Astrocyte (in vitro differentiated cells and primary cell): ENCODE results near the gene MYADML2.

Experiments
- CTCF ChIP-seq: IDR thresholded peaks from 2 replicates; pipeline ENCODE4 v1.5.1; 2011; ENCODE audit warnings: low read depth, mild to moderate bottlenecking, inconsistent platforms, low read length, moderate library complexity; ENCODE audit not compliant: insufficient read depth
- EZH2 ChIP-seq: IDR thresholded peaks from 2 replicates; pipeline ENCODE4 v1.6.1; 2012; ENCODE audit warnings: mild to moderate bottlenecking, low read length, inconsistent platforms; ENCODE audit not compliant: insufficient read depth

DNA sequence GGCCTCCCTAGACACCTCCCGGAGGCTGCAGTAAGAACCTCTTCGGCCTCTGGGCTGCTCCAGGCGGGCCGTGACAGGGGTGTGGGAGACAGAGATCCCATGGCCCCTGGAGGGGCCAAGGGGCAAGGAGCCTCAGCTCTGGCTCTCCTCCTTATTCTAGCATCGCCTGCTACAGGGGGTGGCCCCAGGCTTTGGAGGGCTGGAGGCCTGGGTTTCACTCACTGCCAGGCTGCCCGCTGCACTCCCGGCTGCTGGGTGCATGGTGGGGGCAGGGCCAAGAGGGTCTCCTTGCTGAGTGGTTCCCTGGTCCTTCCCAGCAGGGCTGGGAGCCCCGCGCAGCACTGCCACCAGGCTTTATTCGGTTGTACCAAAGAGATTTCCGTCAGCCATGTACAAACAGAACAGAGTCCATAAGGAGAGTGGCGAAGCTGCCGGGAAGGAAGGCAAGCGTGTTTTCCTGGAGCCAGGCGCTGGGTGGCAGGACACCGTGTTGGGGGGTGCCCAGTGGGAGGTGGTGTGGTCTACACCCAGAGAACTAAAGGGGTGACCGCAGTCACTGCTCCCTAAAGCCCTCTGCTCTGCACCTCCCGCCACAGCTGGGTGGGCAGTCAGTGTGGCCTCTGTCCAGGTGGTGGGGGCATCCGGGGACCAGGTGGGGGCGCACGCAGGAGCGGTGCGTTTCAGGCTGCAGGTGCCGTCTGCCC lies 43.0 kb downstream of the MYADML2 start:
- no peak for TF ChIP-seq CTCF
- TF ChIP-seq EZH2 = no peak
